ENCODE data around the gene SELL. TPM values are rescaled to one million over a fixed set of nuclear protein-coding genes. Genes with fewer than 3 reads are reported as not detected.

The SELL gene
- total and polyA plus RNA-seq, 11 donors = 0.34 to 10.6 (median 1.7) TPM

DNA sequence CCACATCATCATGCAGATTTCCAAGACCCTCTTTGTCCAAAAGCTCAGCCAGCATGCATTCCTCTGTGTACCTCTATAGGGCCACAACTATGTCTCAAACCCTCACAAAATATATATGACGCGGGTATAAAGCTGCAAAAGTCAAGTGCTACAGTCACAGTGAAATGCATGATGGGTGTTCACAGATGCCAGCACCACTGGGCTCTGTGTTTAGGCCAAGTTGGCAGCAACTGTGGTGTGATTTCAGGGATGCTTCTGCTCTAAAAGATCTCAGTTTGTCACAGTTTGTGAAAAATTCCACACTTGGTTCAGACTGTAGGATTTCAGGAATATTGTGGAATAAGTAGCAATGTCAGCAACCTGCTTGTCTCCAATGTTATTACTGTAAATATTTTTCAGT, 57.5 kb downstream of the SELL start:
- Histone ChIP-seq H3K4me1 (peaks cover 0 to 13% (median 0%) of the 10 kb centered on the region in 12 donors), H3K4me3 (no peak overlapping the region), H3K36me3 (no peaks in the 10 kb centered on the region), H3K27me3 (peaks cover 0 to 19% (median 0%) of the 10 kb centered on the region in 9 donors), H3K9me3 (peaks cover 0 to 5% (median 0%) of the 10 kb centered on the region in 12 donors), H3K27ac (no peak overlapping the region)
- intact Hi-C loops (cut with DNase I) = no loop called here
- no peak for TF ChIP-seq POLR2A (IDR thresholded peaks at IDR 0.05)
- no peak for TF ChIP-seq CTCF (IDR thresholded peaks at IDR 0.05)
- DNase-seq (no peak), ATAC-seq (no peak)
- WGBS, 4 donors = 81 to 96% (median 92%) methylated on average over 2 of the region's 2 CpGs

DNA sequence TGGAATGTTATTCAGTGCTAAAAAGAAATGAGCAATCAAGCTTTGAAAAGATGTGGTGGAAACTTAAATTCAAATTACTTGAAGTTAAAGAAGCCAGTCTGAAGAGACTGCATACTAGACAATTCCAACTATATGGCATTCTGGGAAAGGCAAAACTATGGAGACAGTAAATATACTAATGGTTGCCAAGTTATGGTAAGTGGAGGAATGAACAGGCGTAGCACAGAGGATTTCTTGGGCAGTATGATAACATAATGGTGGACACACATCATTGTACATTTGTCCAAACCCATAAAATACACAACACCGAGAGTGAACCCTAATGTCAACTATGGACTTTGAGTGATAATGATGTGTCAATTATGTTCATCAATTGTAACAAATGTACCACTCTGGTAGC, 60.4 kb downstream of the SELL start:
- Histone ChIP-seq H3K36me3 (no peaks in the 10 kb centered on the region), H3K27me3 (peaks cover 0 to 20% (median 0%) of the 10 kb centered on the region in 9 donors), H3K9me3 (no peaks in the 10 kb centered on the region), H3K4me3 (no peak overlapping the region), H3K4me1 (no peaks in the 10 kb centered on the region), H3K27ac (no peak overlapping the region)
- intact Hi-C loops (cut with DNase I) = no loop called here
- 81 to 89% (median 85%) methylated on average over 2 of the region's 2 CpGs for WGBS, 4 donors
- no peak for ATAC-seq
- DNase-seq = no peak
- no peak for TF ChIP-seq CTCF (IDR thresholded peaks at IDR 0.05)
- no peak for TF ChIP-seq POLR2A (IDR thresholded peaks at IDR 0.05)

- Histone ChIP-seq H3K4me3 (no peak overlapping the region), H3K4me1 (no peaks in the 10 kb centered on the region), H3K36me3 (no peaks in the 10 kb centered on the region), H3K27me3 (peaks cover 0 to 20% (median 0%) of the 10 kb centered on the region in 9 donors), H3K9me3 (no peaks in the 10 kb centered on the region), H3K27ac (no peak overlapping the region)
- 35 to 50% (median 46%) methylated on average over 4 of the region's 4 CpGs for WGBS, 4 donors
- no peak for DNase-seq
- no peak for ATAC-seq
- intact Hi-C loops (cut with DNase I) = no loop called here
- TF ChIP-seq POLR2A (IDR thresholded peaks at IDR 0.05) = no peak
- no peak for TF ChIP-seq CTCF (IDR thresholded peaks at IDR 0.05)
Observed at GRCh38 chr1:169650551-169650950, 60.9 kb downstream of the SELL start.

DNA sequence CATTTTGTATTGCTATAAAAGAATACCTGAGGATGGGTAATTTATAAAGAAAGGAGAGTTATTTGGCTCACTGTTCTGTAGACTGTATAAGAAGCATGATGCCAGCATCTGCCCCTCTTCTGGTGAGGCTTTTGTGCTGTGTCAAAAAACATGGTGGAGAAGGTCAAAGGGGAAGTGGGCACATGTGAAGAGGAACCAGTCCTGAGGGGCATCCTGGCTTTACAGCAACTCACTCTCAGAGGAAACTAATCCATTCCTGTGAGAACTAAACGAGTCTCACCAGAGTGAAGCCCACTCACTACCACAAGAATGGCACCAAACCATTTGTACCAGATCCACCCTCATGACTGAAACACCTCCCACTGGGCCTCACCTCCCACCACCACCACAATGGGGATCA, 62.7 kb downstream of the SELL start:
- Histone ChIP-seq H3K4me1 (no peaks in the 10 kb centered on the region), H3K4me3 (no peak overlapping the region), H3K36me3 (no peaks in the 10 kb centered on the region), H3K27me3 (peaks cover 0 to 23% (median 0%) of the 10 kb centered on the region in 9 donors), H3K9me3 (no peaks in the 10 kb centered on the region), H3K27ac (no peak overlapping the region)
- intact Hi-C loops (cut with DNase I) = no loop called here
- WGBS, 4 donors = 52 to 85% (median 72%) methylated on average over 1 of the region's 1 CpG
- ATAC-seq = no peak
- no peak for TF ChIP-seq POLR2A (IDR thresholded peaks at IDR 0.05)
- TF ChIP-seq CTCF (IDR thresholded peaks at IDR 0.05) = no peak
- no peak for DNase-seq

All from heart left ventricle (tissue), 16 donors.